ENCODE measurements around the gene NXPE1.

NXPE1 gene

DNA sequence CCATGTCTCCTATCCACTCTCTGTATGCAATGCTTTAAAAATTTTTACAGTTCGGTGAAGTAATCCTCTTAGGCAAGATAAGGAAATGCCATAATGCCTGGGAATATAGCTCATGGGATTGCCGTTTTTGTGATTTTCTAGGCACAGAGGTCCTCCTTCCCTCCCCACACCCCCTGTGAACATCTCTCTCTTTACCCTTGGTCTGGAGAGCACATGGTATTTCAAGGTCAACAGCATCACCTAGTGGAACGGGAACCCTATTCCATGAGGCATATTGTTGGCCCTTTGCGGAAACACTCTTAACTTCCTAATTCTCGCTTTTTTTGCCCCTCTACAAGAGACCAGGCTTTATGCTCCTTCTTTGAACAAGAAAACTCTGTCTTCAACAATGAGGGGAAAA, 27.1 kb upstream of the NXPE1 start:
- TF ChIP-seq, protein P1, sequence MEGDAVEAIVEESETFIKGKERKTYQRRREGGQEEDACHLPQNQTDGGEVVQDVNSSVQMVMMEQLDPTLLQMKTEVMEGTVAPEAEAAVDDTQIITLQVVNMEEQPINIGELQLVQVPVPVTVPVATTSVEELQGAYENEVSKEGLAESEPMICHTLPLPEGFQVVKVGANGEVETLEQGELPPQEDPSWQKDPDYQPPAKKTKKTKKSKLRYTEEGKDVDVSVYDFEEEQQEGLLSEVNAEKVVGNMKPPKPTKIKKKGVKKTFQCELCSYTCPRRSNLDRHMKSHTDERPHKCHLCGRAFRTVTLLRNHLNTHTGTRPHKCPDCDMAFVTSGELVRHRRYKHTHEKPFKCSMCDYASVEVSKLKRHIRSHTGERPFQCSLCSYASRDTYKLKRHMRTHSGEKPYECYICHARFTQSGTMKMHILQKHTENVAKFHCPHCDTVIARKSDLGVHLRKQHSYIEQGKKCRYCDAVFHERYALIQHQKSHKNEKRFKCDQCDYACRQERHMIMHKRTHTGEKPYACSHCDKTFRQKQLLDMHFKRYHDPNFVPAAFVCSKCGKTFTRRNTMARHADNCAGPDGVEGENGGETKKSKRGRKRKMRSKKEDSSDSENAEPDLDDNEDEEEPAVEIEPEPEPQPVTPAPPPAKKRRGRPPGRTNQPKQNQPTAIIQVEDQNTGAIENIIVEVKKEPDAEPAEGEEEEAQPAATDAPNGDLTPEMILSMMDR (IDR thresholded peaks at IDR 0.05; ENCODE audit: low read depth, low read length), result peak; percentile 33; the same call in 1 of the 2 replicates
- no peak overlapping the region for H3K4me3 ChIP-seq (ENCODE audit: low read depth, low read length)

DNA sequence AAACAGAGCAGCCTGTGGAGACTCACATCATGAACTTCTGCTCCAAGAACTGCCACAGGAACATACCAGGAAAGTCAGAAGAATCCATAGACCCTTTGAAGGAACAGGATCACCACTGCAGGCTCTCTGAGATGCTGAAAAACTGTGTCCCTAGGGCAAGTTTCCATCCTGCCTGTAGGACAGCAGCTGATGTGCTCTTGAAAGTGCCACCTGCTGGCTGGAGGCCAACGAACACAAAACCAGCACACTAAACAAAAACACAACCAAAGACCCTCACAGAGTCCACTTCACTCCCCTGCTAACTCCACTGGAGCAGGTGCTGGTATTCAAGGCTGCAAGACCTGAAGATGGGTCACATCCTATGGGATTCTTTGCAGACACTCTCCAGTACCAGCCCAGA, 12.0 kb upstream of the NXPE1 start:
- H3K4me3 ChIP-seq (ENCODE audit: low read depth, low read length), result no peak overlapping the region
- TF ChIP-seq, protein P1 (IDR thresholded peaks at IDR 0.05; ENCODE audit: low read depth, low read length), result no peak

DNA sequence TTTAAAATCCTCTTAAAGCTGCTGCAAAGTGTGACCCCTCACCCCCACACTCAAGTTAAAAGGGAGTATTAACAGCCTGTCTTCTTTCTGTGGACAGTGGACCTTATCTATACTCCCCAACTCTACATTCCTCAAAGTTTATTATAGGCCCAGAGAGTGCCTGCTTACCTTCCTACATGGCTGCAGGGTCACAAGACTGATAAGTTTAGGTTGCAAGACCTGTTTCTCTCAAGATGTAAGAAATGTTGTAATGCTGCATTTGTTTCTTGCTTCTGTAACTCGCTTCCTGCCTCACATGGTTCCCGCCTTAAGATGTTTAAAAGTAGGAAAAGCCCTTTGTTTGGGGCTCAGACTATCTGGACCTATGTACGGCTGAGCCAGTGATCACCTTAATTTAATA, 10.1 kb upstream of the NXPE1 start:
- no peak overlapping the region for H3K4me3 ChIP-seq (ENCODE audit: low read depth, low read length)
- TF ChIP-seq, protein P1 (IDR thresholded peaks at IDR 0.05; ENCODE audit: low read depth, low read length), result no peak

DNA sequence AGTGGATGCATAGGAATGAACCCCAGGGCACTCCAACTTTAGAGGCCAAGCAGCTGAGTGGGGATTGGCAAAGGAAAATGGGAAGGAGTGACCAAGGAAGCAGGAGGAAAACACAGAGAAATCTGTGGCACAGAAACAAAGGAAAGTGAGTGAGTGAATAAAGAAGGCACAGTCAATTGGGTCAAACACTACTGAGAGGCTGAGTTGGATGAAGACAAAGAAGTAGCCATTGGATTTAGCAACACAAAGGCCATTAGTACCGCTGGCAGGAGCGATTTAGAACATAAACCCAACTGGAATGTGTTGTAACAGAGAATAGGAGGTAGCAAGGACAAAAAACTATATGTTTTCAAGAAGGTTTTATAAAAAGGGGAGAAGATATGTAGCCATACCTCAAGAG, 6.6 kb upstream of the NXPE1 start:
- TF ChIP-seq, protein P1 (IDR thresholded peaks at IDR 0.05; ENCODE audit: low read depth, low read length), result no peak
- H3K4me3 ChIP-seq (ENCODE audit: low read depth, low read length), result no peak overlapping the region

DNA sequence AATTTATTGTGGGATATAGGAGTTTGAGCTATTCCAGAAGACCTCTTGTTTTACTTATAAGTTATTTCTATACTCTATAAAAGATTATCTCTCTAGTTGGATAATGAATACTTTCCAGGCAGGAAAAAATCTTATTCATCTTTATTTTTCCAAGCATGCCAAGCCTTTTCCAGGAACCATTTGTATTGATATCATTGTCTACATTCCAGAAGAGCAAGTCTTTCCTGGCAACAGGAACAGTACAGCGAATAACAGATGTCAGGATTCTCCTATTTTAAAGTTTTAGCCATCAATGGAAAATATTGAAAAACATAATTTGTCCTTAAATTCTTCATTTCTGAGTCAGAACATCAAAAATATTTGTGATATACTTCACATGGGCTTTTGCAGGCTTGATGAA, 5.2 kb upstream of the NXPE1 start:
- TF ChIP-seq, protein P1 (IDR thresholded peaks at IDR 0.05; ENCODE audit: low read depth, low read length), result no peak
- H3K4me3 ChIP-seq (ENCODE audit: low read depth, low read length), result no peak overlapping the region

DNA sequence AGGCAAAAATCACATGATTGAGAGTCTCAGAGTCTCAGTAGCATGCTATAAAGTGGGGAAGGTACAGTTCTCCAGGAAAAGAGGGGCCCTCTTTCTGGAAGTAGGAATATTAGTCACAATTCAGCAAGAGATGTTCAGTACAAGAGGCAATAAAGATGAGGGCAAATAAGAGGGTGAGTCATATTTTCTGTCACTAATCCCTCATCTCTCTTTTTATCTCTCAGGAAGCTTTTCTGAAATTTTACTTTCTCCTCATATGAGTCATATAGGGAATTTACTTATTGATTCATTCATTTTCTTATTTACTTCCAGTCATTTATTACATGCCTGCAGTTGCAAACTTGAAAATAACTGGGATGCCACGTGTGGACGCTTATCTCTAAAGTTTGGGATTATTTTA, 3.4 kb upstream of the NXPE1 start:
- no peak overlapping the region for H3K4me3 ChIP-seq (ENCODE audit: low read depth, low read length)
- TF ChIP-seq, protein P1 (IDR thresholded peaks at IDR 0.05; ENCODE audit: low read depth, low read length), result no peak

DNA sequence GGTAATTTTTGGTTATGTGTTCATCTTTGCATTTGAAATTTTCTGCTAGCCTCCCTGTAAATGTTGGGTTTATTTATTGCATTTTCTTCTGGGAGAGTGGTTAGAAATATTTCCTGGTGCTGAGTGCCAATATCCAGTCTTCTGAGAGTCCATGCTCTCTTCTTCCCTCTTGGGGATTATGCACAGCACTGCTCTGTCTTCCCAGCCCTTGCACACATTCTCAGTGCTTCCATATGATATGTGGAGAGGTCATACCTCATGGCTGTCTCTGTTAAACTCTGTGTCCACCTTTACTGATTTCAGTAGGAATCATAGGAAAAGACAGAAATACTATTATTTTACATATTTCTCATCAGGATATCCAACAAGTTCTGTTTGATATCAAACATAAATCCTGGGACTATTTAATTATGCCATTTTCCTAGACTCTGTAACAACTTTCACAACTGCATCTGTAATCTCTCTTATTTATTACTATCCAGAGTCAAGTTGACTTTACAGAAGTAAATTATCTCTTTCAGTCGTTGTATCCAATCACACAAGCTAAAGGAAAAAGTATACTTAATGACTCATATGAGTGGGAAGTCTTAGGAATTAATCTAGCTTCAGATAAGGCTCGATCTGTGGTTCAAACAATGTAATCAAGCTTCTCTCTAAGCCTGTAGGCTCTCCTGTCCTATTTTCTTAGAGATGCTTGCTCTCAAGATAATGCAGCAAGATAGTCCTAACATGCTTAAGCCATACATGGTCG, 2.7 kb upstream of the NXPE1 start:
- TF ChIP-seq, protein P1 (IDR thresholded peaks at IDR 0.05; ENCODE audit: low read depth, low read length), result no peak
- no peak overlapping the region for H3K4me3 ChIP-seq (ENCODE audit: low read depth, low read length)

All from WI38 (cell line).